GM19193 (cell line): ENCODE measurements around the gene PPIF.

Experiments used
- POLR2A ChIP-seq: IDR thresholded peaks from 4 replicates; pipeline ENCODE4 v1.6.1; 2011; ENCODE audit not compliant: insufficient read depth, insufficient read length; ENCODE audit errors: extremely low read depth

The PPIF gene

GRCh38 chr10:79310200-79310865 lies 36.9 kb upstream of the PPIF start:
- TF ChIP-seq POLR2A: no peak

GRCh38 chr10:79310911-79311573 lies 36.2 kb upstream of the PPIF start:
- TF ChIP-seq POLR2A: no peak

- no peak for TF ChIP-seq POLR2A
Measured at GRCh38 chr10:79311581-79312407, 35.5 kb upstream of the PPIF start.

- TF ChIP-seq POLR2A: no peak
Measured at GRCh38 chr10:79312601-79313187, 34.6 kb upstream of the PPIF start.

GRCh38 chr10:79313320-79313719 lies 33.9 kb upstream of the PPIF start:
- no peak for TF ChIP-seq POLR2A

GRCh38 chr10:79313911-79314439 lies 33.3 kb upstream of the PPIF start:
- no peak for TF ChIP-seq POLR2A

GRCh38 chr10:79314761-79315601 lies 32.3 kb upstream of the PPIF start:
- no peak for TF ChIP-seq POLR2A

GRCh38 chr10:79315602-79315920 lies 31.7 kb upstream of the PPIF start:
- no peak for TF ChIP-seq POLR2A

GRCh38 chr10:79316671-79317431 lies 30.4 kb upstream of the PPIF start:
- TF ChIP-seq POLR2A: no peak

GRCh38 chr10:79318369-79318768 lies 28.9 kb upstream of the PPIF start:
- TF ChIP-seq POLR2A: no peak

GRCh38 chr10:79319115-79319771 lies 28.0 kb upstream of the PPIF start:
- TF ChIP-seq POLR2A: no peak

- TF ChIP-seq POLR2A: no peak
Measured at GRCh38 chr10:79320316-79320715, 27.0 kb upstream of the PPIF start.

- no peak for TF ChIP-seq POLR2A
Measured at GRCh38 chr10:79320820-79321493, 26.3 kb upstream of the PPIF start.
